HFFc6 (cell line): Measurements from ENCODE around the gene EPS8L1. TPM values are rescaled to one million over a fixed set of nuclear protein-coding genes. Genes with fewer than 3 reads are reported as not detected.

Experiments used
- DNase-seq: peaks from one replicate; pipeline ENCODE4 v3.0.0-alpha.2; 2018
- H3K27ac Mint-ChIP-seq: 2 replicates; pipeline ENCODE4 v1.8.0; 2020; ENCODE audit warnings: mild to moderate bottlenecking, mixed read lengths
- H3K27me3 Mint-ChIP-seq: 2 replicates; pipeline ENCODE4 v1.8.0; 2021; ENCODE audit warnings: mild to moderate bottlenecking, moderate library complexity, mixed read lengths; ENCODE audit not compliant: insufficient read depth
- H3K36me3 Mint-ChIP-seq: 2 replicates; pipeline ENCODE4 v1.8.0; 2021; ENCODE audit warnings: low read depth, mixed read lengths
- H3K4me1 Mint-ChIP-seq: 2 replicates; pipeline ENCODE4 v1.8.0; 2020; ENCODE audit warnings: low read depth, mixed read lengths
- H3K4me3 Mint-ChIP-seq: 2 replicates; pipeline ENCODE4 v1.8.0; 2020; ENCODE audit warnings: mild to moderate bottlenecking, moderate library complexity, mixed read lengths
- H3K9me3 Mint-ChIP-seq: 2 replicates; pipeline ENCODE4 v1.8.0; 2020; ENCODE audit warnings: mild to moderate bottlenecking, mixed read lengths
- total RNA-seq, 6 experiments: library from RNA; stranded (reverse); fragmentation: NEBNext Ultra II Directional; extraction: Animal tissue kit (Norgen Biotek cat#: 25700); gene quantifications; 2 replicates in 1 of 6; 3 replicates in 5 of 6; pipeline ENCODE4 v1.2.3, GENCODE V29; 2021
- TF ChIP-seq, protein P1 (sequence below): fragments of 200-600 bp; sonication (generic); IDR thresholded peaks from 2 replicates; pipeline ENCODE4 v1.5.0; 2021; ENCODE audit warnings: antibody characterized with exemption, mild to moderate bottlenecking

The EPS8L1 gene
- total RNA-seq, 6 experiments from 2014 or later, result 0.55 to 0.94 (median 0.64) TPM; not detected in 1

DNA sequence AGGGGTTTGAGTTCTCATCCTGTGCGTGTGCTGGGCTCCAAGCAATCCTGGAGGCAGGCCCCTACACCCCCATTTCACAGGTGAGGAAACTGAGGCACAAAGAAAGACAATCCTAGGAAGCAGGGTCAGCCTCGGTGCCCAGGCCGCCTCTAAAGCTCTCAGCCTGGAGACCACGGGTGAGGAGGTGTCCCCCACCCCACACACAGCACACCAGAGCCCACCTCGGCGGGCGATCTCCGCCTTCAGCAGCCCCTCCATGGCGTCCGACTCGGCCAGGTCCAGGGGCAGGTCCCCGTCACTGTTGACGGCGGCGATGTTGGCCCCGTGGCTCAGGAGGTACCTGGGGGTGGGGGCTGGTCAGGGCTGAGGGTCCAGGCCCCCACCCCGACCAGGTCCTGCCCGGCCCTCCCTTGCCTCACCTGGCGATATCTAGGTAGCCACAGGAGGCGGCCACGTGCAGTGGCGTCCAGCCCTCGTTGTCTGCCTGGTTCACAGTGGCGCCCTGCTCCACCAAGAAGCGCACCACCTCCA is 36.6 kb downstream of the EPS8L1 start:
- TF ChIP-seq, protein P1, sequence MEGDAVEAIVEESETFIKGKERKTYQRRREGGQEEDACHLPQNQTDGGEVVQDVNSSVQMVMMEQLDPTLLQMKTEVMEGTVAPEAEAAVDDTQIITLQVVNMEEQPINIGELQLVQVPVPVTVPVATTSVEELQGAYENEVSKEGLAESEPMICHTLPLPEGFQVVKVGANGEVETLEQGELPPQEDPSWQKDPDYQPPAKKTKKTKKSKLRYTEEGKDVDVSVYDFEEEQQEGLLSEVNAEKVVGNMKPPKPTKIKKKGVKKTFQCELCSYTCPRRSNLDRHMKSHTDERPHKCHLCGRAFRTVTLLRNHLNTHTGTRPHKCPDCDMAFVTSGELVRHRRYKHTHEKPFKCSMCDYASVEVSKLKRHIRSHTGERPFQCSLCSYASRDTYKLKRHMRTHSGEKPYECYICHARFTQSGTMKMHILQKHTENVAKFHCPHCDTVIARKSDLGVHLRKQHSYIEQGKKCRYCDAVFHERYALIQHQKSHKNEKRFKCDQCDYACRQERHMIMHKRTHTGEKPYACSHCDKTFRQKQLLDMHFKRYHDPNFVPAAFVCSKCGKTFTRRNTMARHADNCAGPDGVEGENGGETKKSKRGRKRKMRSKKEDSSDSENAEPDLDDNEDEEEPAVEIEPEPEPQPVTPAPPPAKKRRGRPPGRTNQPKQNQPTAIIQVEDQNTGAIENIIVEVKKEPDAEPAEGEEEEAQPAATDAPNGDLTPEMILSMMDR, result no peak
- Mint-ChIP-seq H3K4me1 (peaks cover 25% of the 10 kb centered on the region), H3K9me3 (no peaks in the 10 kb centered on the region), H3K4me3 (no peak overlapping the region), H3K36me3 (peaks cover 23% of the 10 kb centered on the region), H3K27ac (peak overlapping the region; percentile 94; the same call in 1 of the 2 replicates), H3K27me3 (peaks cover 12% of the 10 kb centered on the region)
- DNase-seq, result no peak

DNA sequence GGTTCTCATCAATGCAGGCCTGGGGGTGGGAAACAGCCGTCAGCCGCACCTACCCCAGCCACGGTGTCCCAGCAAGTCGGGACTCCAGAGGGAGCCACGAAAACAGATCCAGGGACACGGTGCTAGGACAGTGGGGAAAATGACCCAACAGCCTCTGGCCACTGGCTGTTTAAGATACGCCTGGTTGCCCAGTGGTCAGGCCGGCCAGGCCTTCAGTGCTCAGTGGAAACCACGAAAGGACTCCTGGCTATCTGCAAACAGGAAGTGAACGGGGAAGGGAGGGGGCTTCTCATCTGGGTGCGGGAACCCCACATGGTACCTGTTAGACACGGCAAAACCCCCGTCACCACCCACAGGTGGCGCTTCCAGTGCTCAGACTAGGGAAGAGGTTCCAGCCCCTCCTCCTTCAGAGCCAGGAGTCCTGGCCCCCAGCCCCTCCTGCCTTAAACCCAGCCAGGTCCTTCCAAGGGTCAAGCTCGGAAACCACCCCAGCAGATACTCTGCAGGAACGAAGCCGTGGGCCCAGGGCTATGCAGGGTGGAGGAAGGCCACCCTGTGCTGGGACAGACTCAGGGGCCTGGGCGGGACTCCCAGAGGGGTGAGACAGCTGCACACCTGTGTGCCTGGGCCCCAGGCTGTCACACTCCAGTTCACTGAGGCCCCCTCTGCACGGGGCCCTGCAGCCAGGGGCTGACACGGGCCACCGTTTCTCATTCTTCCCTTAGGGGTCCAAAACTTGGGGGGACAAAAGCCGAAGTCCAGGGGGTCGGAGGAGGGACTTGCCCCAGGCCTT is 37.3 kb downstream of the EPS8L1 start:
- Mint-ChIP-seq H3K36me3 (peaks cover 23% of the 10 kb centered on the region), H3K9me3 (no peaks in the 10 kb centered on the region), H3K4me3 (0 out of 2 replicates have a peak overlapping the region, but pooled peaks have one; percentile 73), H3K4me1 (peaks cover 29% of the 10 kb centered on the region), H3K27me3 (peaks cover 12% of the 10 kb centered on the region), H3K27ac (peak overlapping the region; percentile 94)
- DNase-seq, result no peak
- TF ChIP-seq, protein P1, result peak; percentile 39

DNA sequence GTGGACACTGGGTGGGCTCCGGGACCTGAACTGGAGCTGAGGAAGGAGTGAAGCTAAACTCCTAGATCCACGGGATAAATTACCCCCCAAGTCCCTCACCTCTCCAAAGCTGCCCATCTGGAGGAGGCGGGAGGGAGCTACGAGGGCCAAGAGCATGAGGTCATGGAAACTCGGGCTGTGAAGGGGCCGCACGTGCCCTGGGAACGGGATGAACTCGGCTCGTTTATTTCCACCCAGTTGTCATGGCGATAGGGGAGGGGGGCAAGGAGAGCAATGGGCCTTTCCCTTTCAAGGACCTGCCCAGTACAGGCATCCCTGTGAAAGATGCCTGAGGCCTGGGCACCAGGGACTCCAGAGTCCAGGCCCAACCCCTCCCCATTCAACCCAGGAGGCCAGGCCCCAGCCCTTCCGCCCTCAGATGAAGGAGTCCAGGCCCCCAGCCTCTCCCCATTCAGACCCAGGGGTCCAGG is 37.9 kb downstream of the EPS8L1 start:
- peaks cover 19% of the 10 kb centered on the region for H3K36me3 Mint-ChIP-seq
- H3K4me3 Mint-ChIP-seq, result peak overlapping the region; percentile 73; the same call in 1 of the 2 replicates
- no peaks in the 10 kb centered on the region for H3K9me3 Mint-ChIP-seq
- DNase-seq, result peak; percentile 93
- TF ChIP-seq, protein P1, result no peak
- peaks cover 12% of the 10 kb centered on the region for H3K27me3 Mint-ChIP-seq
- peaks cover 34% of the 10 kb centered on the region for H3K4me1 Mint-ChIP-seq
- H3K27ac Mint-ChIP-seq, result peak overlapping the region; percentile 94

DNA sequence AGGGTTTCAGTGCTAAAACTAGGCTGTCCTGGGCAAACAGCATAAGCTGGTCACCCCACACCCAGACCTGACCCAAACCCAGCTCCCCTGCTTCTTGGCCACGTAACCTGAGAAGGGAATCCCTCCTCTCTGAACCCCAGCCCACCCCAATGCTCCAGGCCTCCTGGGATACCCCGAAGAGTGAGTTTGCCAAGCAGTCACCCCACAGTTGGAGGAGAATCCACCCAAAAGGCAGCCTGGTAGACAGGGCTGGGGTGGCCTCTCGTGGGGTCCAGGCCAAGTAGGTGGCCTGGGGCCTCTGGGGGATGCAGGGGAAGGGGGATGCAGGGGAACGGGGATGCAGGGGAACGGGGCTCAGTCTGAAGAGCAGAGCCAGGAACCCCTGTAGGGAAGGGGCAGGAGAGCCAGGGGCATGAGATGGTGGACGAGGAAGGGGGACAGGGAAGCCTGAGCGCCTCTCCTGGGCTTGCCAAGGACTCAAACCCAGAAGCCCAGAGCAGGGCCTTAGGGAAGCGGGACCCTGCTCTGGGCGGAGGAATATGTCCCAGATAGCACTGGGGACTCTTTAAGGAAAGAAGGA is 39.0 kb downstream of the EPS8L1 start:
- TF ChIP-seq, protein P1, result no peak
- Mint-ChIP-seq H3K27ac (peak overlapping the region; percentile 94), H3K27me3 (peaks cover 12% of the 10 kb centered on the region), H3K36me3 (peaks cover 10% of the 10 kb centered on the region), H3K4me3 (peak overlapping the region; percentile 97), H3K9me3 (no peaks in the 10 kb centered on the region), H3K4me1 (peaks cover 34% of the 10 kb centered on the region)
- DNase-seq, result no peak

DNA sequence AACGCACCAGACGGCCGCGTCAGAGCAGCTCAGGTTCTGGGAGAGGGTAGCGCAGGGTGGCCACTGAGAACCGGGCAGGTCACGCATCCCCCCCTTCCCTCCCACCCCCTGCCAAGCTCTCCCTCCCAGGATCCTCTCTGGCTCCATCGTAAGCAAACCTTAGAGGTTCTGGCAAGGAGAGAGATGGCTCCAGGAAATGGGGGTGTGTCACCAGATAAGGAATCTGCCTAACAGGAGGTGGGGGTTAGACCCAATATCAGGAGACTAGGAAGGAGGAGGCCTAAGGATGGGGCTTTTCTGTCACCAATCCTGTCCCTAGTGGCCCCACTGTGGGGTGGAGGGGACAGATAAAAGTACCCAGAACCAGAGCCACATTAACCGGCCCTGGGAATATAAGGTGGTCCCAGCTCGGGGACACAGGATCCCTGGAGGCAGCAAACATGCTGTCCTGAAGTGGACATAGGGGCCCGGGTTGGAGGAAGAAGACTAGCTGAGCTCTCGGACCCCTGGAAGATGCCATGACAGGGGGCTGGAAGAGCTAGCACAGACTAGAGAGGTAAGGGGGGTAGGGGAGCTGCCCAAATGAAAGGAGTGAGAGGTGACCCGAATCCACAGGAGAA is 39.9 kb downstream of the EPS8L1 start:
- H3K27ac Mint-ChIP-seq, result peak overlapping the region; percentile 94
- peak overlapping the region; percentile 97 for H3K4me3 Mint-ChIP-seq
- peaks cover 10% of the 10 kb centered on the region for H3K36me3 Mint-ChIP-seq
- H3K27me3 Mint-ChIP-seq, result peaks cover 8% of the 10 kb centered on the region
- H3K9me3 Mint-ChIP-seq, result no peaks in the 10 kb centered on the region
- peaks cover 34% of the 10 kb centered on the region for H3K4me1 Mint-ChIP-seq
- peak; percentile 50 for DNase-seq
- TF ChIP-seq, protein P1, result no peak
